Measurements from ENCODE around the gene CPNE8.

The CPNE8 gene

DNA sequence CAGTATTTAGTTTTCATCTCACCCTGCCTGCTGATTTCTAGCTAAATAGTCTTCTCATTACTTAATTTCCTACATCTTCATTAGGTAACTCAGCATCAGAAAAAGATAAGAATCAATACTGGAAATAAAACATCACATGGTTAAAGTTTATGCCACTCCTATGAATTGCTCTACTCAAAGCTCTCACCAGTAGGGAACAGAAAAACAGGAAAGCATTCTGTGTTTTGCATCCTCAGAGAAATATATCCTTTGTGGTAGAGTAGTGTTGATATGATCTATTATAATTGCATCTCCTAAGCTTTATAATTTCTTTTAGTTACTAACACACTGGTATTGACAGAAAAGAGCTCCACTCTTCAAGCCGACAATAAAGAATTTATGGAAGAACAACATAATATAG is 9.9 kb downstream of the CPNE8 start:
- no peak for DNase-seq (ENCODE audit: low read depth)

DNA sequence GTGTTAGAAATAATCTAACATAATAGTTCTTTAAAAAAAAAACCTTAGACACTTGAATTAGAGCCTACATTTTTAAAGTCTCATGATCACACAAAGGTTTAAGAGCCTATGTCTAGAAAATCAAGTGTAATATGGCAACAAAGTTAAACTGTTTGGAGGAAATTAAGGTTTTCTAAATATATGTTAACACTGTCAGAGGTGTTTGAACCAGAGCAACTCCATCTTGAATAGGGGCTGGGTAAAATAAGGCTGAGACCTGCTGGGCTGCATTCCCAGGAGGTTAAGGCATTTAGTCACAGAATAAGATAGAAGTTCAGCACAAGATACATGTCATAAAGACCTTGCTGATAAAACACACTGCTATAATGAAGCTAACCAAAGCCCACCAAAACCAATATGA is 12.4 kb downstream of the CPNE8 start:
- no peak for DNase-seq (ENCODE audit: low read depth)

DNA sequence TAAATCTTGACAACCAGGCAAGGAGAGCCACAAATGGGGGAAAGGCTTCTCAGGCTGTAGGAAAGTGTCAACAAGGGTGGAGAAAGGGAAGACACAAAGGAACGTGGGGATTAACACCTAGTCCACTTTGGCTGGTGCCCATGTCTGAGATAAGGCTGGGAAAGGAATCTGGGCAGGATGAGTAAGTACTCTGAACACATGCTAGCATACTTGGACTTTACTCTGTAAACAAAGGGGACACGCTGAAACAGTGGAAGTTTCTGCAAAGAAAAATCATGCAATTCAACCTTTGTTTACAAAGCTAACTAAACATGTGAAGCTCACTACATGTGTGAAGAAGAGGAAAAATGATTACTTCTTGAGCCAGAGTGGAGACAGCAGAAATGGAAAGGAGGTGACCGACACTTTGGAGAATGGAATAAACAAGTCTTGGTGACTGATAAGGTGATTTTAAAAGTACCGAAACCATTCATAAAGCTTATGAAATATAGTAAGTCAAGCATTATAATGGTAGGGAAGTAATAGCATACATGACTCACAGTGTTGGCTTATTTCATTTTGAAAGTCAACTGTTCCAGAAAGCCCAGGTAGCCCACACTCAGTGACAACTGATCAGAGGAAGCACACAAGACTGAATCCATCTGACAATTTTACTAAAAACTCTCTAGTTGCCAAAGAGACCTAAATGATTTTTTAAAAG is 13.2 kb downstream of the CPNE8 start:
- DNase-seq (ENCODE audit: low read depth), result no peak

DNA sequence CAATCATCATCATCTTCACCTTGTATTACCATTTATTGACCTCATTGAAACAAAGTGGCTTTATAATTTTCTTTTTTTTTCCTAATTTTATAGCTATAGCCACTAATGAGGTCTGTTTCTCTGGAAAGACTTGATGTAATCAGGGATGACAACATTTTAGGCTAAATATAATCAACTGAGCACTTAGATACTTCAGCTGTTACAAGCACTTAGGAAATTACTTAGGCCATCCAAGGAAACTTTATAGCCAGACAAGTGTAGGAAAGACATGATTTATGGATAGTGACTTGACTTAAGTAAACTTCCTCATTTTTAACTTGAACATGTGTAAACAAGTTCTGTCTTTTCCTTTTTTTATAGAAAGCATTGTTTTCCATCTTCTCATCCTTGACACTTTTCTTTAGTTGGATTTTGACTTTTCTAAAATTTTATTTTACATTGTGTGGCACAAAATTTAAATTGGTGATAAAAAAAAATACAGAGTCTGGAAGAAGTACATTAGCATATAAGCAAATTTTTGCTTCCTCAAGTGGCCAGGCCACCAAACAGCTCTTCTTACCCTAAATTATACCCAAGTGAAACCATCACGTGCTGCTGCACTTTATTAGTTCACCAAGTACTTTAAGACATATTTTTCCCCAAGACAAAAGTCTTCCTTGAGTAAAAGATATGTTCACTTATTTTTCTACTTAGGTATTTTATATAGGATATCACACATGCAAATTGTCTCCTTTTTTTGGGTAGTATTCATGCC is 15.1 kb downstream of the CPNE8 start:
- no peak for DNase-seq (ENCODE audit: low read depth)

DNA sequence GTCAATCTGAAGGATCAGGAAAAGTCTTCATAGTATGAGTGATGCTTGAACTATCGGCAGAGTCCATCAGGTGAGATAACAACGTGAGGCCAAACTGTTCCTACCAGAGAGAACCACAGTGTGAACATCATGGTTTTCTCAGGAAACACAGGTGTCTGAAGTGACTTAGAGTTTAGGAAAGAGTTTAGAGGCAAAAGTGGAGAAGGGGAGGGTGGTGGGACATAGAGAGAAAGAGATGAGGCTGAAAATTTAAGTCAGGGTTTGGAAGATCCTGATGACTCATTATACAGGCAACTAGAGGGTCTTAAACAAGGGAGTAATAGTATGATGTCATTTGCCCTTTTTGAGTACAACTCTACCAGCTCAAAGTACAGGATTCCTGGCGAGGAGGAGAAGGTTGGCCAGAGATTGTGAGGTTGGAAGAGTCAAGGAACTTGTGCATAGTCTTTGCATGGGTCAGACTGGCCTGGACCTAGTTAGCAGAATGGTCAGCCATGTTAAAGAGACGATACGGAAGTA is 16.0 kb downstream of the CPNE8 start:
- no peak for DNase-seq (ENCODE audit: low read depth)

DNA sequence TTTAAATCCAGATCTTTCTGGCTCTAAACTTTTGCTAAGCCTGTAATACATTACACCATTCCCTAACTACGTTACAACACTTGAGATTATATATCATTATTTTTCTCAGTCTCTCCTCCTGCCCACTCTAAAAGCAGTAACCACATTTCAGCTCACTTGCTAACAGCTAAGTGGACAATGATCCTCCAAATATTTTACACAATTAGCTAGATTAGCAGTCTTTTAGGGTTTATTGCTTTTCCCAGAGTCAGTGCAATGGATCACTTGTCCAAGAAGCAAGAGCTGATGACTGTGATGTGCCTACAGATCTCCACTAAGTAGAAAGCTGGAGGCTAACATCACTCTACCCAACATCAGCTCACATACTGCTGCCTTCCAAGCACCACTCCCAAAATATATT is 17.6 kb downstream of the CPNE8 start:
- DNase-seq (ENCODE audit: low read depth), result no peak

DNA sequence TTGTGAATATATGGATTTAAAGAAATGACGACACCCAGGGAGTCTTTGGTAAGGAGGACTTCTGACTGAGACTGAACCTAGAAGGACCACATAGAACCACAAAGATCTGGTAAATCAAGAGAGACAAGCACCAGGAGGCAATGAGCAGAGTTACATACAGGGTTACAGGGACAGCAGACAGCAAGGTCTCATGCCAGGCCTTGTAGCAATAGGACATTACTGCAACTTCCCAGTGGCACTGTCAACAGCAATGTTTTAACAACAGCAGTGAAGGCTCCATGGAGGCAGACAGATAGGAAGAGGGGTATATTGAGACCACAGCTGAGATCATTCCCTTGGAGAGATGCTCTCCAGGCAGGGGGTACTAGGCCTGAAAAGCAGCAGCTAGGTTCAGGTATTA is 18.5 kb downstream of the CPNE8 start:
- DNase-seq (ENCODE audit: low read depth), result no peak

DNA sequence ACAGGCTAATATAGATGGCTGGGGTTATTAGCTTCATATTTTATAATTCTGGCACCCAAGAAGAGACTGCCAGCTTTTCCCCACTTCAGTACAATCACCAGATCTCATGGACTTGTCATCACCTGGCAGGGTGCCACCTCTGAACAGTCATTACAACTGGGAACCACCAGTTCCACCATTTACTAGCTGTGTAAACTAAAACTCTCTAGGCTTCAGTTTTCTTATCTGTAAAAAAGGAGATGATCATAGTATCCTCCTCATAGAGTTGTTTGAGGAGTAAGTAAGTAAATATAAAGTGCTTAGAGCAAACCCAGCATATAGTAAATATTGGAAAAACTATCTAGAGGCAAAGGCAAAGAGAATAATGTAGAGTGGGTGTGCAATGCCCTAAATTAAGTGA is 19.3 kb downstream of the CPNE8 start:
- DNase-seq (ENCODE audit: low read depth), result no peak

DNA sequence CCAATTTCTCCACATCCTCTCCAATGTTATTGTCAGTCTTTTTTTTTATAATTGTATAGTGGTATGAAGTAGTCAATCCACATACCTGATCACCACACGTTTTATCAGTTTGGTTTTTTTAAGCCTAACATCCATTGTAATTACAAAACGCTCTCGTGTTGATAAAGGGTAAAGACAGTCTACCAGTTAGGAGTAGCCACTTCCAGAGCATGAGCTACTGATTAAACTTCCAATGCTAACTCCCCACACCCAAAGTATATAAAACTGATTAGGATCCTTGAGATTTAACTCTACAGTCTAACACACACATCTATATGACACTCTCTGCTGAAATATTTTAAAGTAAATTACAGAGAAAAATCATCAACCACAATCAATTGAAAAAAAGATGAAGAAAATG is 20.7 kb downstream of the CPNE8 start:
- no peak for DNase-seq (ENCODE audit: low read depth)

DNA sequence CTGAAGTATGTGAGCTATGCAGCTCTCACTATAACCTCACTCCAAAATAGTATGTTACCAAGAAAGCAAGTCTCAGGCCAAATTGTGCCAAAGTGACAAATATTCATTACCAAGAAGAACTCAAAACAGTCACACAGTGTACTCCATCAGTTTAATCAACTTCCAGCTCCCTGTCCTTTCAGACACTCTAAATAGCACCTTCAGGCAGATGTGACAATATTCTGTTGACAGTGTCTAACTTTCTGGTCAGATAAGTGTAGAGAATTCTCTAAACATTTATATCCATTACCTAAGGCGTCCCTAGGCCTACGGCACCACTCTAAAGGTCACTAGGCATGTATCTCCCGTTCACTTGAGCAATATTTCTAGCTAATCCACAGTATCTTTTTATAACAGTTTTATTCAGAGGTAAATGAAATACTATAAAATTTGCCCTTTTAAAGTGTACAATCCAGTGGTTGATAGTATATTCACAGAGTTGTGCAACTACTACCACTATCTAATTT is 21.7 kb downstream of the CPNE8 start:
- no peak for DNase-seq (ENCODE audit: low read depth)

DNA sequence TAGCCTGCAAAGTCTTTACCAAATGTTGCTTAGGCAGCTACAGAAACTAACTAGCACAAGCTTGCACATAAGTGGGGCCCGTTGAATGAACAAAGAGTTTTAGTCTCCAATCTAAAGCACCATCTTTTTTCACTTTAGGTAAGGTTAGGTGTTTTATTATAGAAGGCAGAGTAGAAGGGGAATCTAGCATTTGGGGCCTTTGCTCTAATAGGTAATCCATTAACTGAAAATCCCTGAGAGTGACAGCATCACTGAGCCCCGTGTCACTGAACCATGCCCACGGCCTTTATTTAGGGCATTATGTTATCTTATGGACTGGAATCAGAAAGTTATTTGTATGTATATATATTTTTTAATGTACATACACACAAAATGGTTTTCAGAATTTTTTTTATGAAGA is 25.1 kb downstream of the CPNE8 start:
- DNase-seq (ENCODE audit: low read depth), result no peak

DNA sequence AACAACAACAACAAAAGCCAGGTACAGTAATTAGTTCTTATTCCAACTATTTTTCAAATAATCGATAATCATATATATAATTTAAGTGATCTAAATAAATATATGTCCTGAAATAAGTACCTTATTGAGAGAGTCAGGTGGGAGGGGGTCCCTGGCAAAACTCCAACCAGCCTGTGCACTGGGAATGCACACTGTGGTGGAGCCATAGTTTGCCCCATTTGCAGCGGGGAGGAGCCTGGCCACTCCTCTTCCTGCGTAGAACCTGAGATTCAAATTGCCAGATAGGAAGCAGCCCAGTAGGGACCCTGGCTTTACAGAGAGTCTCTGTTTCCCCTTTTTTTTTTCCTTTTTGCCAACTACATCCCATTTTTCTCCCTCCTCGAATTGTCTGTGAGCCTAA is 26.4 kb downstream of the CPNE8 start:
- no peak for DNase-seq (ENCODE audit: low read depth)

DNA sequence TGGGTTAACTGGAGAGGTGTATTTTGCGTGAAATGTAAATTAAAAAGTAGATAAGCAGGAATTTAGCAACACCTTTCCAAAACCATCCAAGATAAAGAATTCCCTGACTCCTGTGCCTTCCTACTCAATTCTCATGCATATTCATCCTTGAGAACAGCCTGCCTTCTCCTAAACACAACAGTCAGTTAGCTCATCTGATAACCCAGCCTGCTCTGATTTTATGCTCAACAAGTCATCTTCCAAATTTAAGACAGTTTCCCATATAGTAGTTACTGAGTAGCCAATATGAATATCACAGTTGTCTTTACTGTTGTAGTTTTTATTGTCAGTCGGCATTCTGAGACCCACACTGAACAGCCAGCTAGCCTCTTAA is 27.1 kb downstream of the CPNE8 start:
- no peak for DNase-seq (ENCODE audit: low read depth)

DNA sequence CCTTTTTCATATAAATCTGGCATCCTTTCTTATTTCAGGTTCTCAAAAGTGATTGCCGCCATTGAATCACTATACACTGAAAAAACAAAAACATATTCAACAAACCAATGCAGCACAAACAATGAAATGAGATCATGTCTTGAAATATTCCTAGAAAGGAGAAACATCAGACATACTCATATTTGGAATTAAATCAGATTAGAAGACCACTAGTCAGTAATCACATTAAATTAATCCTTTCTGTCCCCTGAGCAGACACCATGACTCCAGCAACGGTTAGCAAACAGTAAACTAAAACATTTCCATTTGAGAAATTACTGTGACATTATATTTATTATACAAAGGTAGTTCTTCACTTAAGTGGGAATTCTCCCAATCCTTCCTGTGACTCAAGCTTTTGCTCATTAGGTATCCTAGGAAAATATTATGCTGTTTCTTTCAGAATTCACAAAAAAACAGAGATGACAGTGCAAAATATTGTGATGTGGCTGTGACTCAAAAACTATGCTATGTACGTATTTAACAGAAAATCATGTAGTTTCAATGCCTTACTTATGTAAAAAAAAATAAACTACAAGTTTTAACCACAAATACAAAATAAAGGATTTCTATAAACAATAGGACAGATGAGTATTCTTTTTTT is 29.7 kb downstream of the CPNE8 start:
- no peak for DNase-seq (ENCODE audit: low read depth)

DNA sequence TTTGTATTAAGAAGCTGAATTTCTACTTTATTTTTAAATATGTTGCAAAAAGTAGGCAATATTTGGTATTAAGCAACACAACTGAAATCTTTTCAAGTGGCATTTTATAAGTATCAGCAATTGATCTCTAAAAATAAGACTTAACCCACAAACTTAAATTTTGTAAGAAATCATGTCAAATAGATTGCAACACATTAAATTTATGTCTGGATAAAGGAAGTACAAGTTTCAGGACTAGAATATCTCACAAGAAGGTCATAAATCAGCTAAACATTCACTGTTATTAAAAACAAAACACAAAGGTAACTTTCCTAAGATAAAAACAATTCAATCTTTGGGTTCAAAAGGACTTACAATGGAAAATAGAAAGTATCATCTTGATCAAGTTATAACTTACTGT is 32.8 kb downstream of the CPNE8 start:
- no peak for DNase-seq (ENCODE audit: low read depth)

DNA sequence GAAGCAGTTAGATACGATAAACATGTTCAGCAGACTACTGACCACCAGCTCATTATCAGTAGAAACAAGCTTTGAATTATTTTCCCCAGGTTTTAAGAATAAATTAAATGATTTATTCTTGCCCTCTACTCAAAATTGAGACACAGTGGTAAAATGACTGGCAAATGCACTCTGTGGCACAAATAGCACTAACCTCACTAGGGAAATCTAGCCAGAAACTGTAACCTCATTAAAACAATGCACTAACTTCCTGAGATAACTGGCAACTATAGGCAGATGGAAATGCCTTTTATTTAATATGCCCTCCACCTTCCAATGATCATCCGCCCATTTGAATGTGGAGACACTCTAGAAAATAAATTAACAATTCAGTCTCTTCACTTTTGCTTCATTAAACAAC is 33.2 kb downstream of the CPNE8 start:
- no peak for DNase-seq (ENCODE audit: low read depth)

DNA sequence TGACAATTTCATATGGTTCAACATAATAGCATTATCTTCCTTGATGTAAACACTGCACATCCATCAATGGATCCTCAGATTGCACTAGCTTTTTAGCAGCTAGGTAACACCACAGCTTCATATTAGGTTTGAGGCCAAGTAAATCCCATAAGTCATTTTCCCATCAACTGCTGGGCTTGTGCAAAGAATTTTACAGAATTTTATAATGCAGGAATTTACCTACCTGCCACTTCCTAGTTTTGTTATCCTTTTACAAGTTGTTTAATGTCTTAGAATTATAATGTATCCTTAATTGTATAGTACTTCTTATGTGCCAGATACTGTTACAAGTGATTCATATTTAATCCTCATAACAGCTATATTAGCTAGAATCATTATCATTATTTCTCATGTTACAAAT is 36.4 kb downstream of the CPNE8 start:
- no peak for DNase-seq (ENCODE audit: low read depth)

DNA sequence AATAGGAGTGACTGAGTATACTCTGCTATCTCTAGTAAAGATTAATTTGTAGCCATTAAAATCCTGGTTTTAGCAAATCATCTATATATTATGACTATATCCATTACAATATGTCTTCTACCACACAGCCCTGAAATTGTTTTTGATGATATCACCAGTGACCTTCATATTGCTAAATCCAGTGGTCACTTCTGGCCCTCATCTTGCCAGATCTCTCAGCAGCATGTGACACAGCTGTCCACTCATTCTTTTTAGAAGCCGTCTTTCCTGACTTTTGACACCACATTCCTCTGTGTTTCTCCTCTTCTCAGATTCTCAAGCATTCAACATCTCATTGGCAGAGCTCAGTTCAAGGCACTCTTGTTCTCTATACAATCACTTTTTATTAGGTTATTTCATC is 54.9 kb downstream of the CPNE8 start:
- DNase-seq (ENCODE audit: low read depth), result no peak

DNA sequence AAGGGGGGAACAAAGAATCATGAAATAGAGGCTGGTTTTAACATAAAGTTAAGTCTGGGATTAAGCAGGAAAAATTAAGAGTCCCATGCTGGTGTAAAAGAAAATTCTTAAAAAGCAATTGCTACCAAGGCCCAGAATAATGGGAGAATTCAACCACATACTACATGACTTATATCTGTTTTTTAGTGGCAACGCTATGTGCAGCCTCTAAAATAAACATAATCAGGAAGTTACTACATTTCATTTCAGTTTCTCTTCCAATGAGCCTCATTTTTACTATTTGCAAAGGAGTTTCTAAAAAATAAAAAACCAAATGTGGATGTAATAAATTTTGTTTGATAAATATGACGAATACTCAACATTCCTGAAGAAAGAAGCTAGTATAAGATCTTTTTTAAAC is 58.1 kb downstream of the CPNE8 start:
- no peak for DNase-seq (ENCODE audit: low read depth)

DNA sequence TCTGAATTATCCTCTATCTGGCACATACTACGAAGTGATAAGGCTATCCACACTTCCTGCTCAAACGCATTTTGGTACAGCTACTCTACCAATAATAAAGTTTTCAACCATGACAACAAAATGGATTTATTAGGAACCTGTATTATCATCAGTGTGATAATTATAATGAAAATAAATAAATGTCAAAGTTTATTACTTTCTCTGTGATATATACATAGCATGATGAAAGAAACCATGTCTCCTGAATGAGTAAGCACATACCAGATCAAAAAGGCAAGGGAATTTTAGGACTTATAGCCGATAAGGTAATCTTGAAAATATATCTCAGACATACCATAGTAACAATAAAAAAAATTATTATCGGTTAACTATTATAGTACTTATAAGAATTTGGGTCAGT is 61.1 kb downstream of the CPNE8 start:
- DNase-seq (ENCODE audit: low read depth), result no peak

DNA sequence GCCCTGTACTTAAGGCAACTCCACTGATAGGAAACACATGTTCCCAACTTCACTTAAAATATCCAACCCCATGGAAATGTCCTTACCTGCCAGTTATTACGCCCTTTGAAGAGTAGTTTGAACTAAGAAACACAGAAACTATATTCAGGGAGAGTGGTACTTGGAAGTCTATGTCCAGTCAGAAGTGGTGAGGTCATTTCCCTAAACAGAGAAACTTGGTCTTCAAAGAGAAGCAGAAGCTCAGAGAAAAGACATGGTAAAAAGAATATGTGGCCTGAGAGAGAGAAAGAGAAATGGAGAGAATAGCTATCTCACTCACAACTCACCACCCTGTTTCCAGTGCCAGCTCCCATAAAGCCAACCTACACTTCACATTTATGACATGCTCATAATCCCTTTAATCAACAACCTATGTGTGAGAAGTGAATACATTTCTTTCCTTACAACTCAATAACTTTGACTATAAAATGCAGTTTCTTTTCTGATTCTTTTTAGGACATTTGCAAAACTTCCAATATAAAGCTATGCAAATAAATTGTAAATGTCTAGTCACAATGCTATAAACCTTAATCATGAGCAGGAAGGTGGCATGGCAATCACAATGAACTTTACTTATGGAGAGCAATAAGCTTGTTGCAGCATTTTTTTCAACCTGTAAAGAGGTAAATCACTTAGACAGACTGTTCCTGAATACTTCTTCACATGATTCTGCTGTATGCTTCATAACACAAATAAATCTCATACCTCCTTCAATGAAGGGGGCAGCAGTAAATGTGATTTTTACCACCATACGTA is 67.1 kb downstream of the CPNE8 start:
- no peak for DNase-seq (ENCODE audit: low read depth)

DNA sequence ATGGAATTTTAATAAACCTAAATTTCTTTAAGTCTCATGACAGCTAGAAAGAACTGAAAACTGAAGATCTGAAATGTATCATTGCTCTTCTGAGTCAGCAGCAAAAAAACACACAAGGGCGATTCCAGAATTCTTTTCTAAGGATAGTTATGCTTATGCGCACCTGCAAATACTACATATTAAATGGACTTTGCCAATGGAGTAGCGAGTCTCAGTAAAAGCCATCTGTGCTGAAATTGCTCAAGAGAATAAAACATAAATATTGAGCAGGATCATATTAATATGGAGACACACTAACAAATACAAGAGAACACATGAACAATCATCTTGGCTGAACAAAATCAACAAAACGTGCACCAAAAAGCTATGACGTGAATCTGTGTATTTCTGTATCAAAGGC is 73.7 kb downstream of the CPNE8 start:
- no peak for DNase-seq (ENCODE audit: low read depth)

Data from non-pigmented ciliary epithelial cell (primary cell).